GM18502 (cell line): ENCODE data around the gene FBXO22.

Experiments
- ATAC-seq: cut with Tn5 transposase; IDR thresholded peaks from one replicate; pipeline ENCODE4 v1.9.1; 2021; ENCODE audit warnings: mild to moderate bottlenecking; ENCODE audit not compliant: unreplicated experiment, poor library complexity

The FBXO22 gene

GRCh38 chr15:75916978-75917377, 13.3 kb downstream of the FBXO22 start:
- no peak for ATAC-seq

DNA sequence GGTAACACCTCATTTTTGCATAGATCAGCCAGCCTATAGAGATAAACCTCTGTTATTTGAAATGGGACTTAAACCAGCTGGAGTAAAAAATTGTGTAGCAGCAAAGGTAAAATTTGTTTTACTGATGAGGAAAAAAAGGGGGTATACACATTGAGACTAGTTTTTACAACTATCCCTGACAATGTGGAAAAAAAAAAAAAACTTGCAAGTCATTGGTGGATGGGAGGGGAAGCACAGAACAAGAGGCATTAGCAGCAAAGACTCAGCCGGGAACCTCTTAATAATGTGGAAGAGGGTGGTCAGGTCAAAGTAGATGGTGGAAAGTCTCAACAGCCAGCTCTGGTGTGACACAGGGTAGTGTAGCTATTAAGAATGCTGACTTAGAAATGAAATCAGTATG, 14.5 kb downstream of the FBXO22 start:
- ATAC-seq, result no peak

GRCh38 chr15:75920079-75920478, 16.4 kb downstream of the FBXO22 start:
- no peak for ATAC-seq

DNA sequence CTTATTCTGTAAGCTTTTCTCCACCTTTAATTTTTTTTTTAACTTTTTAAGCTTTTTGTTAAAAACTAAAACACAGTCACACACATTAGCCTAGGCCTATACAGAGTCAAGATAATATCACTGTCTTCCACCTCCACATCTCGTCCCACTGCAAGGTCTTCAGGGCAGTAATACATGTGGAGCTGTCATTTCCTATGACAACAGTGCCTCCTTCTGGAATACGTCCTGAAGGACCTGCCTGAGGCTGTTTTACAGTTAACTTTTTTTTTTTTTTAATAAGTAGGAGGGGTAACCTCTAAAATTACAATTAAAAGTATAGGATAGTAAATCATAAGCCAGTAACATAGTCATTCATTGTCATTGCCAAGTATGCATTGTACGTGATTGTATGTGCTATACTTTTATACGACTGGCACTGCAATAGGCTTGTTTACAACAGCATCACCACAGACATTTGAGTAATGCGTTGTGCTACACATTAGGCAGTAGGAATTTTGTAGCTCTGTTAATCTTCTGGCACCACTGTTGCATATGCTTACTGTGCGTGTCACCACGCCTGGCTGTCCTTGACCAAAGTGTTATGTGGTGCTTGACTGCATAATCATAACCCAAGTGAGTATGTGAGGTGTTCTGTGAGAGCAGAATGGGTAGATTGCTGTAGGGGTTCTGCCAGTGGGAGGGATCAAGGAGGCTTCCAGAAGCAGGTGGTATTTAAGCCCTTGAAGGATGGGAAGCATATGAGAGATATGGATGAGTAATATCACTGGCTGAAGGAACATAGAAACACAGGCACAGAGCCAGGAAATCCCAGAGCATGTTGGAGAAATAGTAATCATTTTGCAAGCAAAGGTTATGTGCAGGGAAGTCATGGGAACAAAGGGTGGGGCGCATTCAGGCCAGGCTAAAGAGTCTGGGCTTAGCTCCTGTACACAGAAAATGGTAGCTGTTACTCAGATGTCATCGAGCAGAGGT, 18.3 kb downstream of the FBXO22 start:
- no peak for ATAC-seq

DNA sequence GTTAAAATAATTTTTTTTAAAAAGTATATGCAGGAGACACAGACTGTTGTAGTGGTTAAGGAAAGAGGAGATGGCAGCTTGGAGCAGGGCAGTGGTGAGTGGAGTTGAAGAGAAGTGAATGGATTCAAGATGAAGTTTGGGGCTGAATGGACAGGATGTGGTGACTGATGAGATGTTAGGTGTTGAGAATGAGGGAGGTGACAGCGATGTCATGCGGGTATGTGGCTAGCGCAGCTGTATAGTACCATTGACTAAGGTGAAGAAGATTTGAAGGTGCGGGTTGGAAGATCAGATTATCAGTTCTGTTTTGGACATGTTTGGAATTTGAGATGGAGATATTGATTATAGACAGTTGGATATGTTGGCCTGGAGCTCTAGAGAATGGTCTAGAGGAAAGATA, 20.1 kb downstream of the FBXO22 start:
- no peak for ATAC-seq

GRCh38 chr15:75924576-75924975, 20.9 kb downstream of the FBXO22 start:
- no peak for ATAC-seq

DNA sequence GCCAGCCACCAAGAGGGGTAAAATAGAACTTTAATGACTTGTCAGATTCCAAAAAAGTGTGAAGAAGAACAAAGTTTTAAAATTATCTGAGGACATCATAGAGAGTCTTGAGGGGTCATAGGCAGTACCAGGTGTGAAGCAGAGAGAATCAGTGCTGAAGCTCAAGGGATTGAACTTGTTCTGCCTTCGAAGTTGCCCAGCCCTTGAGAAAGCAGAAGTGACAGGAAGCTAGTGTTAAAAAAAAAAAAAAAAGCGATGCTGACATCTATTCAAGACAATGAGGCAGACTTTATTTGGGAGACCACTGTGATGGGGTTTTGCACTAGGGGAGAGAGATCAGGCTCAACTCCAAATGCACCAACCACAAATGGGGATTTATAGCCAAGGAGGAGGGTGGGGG, 21.8 kb downstream of the FBXO22 start:
- no peak for ATAC-seq

GRCh38 chr15:75926931-75927330, 23.3 kb downstream of the FBXO22 start:
- ATAC-seq, result no peak

GRCh38 chr15:75927601-75928000, 23.9 kb downstream of the FBXO22 start:
- no peak for ATAC-seq

- ATAC-seq, result no peak
Observed at GRCh38 chr15:75928680-75929608, 25.3 kb downstream of the FBXO22 start.

DNA sequence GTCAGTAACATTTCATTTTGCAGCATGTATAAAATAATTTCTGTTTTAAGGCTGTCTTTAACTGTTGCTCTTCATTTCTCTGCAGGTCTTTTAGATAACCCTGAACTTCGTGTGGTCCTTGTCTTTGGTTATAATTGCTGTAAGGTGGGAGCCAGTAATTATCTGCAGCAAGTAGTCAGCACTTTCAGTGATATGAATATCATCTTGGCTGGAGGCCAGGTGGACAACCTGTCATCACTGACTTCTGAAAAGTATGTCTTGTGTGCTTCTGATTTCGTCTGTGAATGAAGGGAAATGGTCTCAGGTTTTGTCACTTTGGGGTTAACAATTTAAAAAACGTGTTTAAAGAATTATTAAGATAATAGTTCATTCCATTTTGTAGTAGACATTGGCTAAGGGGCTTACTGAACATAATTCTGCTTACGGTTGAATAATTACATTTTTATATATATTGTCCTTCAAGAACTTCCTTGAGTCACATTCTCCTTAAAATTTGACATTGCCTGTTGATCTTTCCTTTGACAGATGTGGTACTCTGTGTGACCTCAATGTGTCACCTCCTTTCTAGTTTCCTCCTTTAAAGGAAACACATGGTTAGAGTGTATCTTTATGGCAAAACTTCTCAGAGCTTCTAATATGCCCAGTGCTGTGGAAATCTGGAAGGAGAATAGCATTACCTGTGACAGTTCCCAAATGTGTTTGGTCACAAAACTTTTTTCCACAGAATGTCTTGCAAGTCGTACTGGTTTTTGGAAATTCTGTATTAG, 26.3 kb downstream of the FBXO22 start:
- ATAC-seq, result no peak

DNA sequence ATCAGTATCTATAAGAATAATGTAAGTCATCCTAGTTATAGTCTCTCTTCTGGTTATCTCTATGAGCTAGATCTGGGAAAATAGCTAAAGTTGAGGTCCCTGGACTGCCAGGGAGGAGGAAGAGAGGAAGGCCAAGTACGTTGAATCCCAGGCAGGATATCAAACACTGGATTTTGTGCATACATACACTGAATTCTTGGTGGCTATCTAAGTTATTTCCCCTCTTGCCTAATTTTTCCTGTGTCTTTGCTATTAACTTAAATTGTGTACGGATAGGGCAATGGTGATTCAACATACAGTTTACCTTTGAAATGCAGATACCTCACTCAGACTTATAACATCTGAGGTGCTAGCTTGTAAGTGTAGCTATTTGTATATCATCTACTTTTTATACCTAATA, 27.2 kb downstream of the FBXO22 start:
- no peak for ATAC-seq

GRCh38 chr15:75942464-75942863, 38.8 kb downstream of the FBXO22 start:
- no peak for ATAC-seq

DNA sequence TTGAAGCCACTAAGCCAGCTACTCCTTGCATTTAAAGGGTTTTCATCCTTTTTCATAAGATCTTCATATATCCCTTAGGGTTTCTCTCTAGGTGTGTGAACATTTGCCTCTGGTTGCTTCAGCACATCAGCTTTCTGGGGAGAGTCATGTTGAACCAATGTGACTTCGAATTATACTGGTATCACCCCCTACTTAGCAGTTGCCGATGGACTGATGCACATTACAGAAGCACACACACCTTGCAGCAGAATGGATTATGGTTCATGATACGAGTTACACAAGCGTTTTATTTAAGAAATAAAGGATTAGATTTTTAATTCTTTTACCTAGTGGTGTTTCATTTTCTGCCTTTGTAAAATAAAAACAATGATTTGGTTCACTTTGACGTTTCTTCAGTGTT, 39.6 kb downstream of the FBXO22 start:
- no peak for ATAC-seq

DNA sequence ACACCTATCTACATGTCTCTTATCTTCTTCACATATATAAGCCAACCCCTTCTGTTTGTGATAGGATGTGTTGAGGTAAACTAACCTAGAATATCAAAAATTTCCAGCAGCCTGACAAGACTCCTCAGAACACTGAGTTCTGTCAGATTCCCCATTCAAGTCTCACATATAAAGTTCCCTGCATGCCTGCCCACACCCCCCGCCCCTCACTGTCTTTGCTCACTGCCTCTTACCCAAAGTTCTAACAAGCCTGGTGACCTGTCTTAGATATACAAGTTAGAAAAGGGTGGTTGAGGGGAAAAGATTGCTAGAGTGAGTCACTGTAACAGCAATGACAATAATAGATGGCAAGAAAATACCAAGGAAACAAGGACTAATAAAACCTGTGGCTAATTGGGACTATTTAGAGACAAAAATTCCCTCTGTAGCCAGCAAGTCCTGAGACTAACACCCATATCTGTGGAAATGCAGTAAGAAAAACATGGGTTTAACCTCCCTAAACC, 40.1 kb downstream of the FBXO22 start:
- ATAC-seq, result no peak

- ATAC-seq, result no peak
Observed at GRCh38 chr15:75945953-75946352, 42.3 kb downstream of the FBXO22 start.

DNA sequence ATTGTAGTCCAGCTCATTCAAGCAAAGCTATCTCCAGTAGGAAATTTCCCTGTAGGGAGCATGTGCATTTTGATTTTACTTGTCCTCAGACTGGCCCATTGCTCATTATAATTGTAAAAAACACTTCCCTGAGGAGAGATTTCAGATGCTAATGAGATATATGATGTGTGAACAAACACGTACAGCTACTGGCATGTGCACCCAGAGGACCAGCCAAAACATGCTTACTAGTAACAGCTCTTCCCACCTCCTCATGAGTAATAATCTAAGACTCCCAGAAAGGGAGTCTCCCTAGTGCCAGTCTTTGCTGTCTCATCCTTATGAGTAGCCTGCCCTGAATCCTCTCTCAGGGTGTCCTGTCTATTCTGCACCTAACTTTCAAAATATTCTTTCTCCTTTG, 43.4 kb downstream of the FBXO22 start:
- no peak for ATAC-seq

DNA sequence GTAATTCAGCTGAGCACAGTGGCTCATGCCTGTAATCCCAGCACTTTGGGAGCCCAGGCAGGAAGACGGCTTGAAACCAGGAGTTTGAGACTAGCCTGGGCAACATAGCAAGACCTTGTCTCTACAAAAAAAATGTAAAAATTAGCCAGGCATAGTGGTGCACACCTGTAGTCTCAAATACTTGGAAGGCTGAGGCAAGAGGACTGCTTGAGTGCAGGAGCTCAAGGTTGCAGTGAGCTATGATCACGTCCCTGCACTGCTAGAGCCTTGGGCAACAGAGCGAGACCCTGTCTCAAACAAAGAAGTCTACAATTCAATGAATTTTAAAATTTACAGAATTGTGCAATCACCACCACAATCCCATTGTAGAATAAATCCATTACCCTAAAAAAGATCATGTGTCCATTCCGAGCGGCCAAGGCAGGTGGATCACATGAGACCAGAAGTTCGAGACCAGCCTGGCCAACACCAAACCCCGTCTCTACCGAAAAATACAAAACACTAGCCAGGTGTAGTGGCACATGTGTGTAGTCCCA, 45.2 kb downstream of the FBXO22 start:
- no peak for ATAC-seq

DNA sequence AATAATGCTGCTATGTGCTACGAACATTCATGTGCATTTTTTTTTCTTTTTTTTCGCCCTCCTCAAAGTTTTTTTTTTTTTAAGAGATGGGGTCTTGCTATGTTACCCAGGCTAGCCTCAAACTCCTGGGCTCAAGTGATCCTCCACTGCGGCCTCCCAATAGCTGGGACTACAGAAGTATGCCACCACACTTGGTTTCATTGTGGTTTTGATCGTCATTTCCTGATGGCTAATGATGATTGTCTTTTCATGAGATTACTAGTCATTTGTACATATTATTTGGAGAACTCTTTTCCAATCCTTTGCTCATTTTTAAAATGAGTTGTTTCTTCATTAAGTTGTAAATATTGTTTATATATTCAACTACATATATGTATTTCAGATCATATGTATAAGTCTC, 48.8 kb downstream of the FBXO22 start:
- no peak for ATAC-seq

- no peak for ATAC-seq
Observed at GRCh38 chr15:75955720-75956119, 52.0 kb downstream of the FBXO22 start.
